ENCODE measurements around the gene NYAP1.

NYAP1 gene

DNA sequence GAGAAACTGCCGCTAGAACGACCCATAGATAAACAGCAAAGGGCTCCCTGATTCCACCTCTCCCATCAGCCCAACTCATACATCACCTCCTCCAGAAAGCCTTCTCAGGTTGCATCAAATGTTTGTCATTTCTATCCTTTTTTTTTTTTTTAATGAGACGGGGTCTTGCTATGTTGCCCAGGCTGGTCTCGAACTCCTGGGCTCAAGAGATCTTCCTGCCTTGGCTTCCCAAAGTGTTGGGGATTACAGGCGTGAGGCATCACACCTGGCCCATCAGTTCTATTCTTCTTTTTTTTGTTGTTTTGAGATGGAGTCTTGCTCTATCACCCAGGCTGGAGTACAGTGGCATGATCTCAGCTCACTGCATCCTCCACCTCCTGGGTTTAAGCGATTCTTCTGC lies 26.7 kb upstream of the NYAP1 start:
- no peak for DNase-seq (ENCODE audit: low read depth, low spot score)

DNA sequence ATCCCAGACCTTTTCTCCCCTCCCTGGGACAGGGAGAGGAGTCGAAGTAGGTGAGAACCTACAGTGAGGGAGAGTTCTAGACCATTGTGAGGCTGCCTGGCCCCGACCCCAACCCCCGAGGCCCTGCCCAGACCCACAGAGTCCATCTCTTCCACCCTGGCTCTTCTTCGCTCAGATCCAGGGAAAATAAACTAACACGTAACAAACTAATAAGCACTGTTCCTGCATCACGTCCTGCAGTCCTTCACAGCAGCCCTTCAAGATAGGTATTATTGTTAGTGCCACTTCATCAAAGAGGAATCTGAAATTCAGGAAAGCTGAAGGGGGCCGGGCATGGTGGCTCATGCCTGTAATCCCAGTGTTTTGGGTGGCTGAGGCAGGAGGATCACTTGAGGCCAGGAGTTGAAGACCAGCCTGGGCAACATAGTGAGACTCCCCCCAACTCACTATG lies 19.5 kb upstream of the NYAP1 start, which contains the start of gene SPACDR:
Gene SPACDR (minus strand): TSS at position 51 of the 451 bp plus-strand sequence. CDS start 235 bp downstream, outside the sequence.
- DNase-seq (ENCODE audit: low read depth, low spot score), result no peak

DNA sequence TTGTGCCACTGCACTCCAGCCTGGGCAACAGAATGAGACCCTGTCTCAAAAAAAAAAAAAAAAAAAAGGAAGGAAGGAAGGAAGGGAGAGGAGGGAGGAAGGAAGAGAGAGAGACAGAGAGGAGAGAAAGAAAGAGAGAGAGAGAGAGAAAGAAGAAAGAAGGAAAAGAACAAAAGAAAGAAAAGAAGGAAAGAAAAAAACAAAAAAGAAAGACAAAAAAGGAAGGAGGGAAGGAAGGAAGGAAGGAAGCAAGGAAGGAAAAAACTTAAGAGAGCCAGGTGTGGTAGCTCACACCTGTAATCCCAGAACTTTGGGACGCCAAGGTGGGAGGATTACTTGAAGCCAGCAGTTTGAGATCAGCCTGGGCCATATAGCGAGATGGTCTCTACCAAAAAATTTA lies 18.9 kb upstream of the NYAP1 start:
- no peak for DNase-seq (ENCODE audit: low read depth, low spot score)

DNA sequence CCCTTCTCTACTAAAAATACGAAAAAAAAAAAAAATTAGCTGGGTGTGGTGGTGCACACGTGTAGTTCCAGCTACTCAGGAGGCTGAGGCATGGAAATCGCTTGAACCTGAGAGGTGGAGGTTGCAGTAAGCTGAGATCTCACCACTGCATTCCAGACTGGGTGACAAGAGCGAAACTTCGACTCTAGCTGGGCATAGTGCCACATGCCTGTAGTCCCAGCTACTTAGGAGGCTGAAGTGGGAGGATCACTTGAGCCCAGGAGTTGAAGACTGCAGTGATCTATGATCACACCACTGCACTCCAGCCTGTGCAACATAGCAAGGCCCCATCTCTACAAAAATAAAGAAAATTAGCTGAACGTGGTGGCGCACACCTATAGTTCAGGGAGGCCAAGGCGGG lies 18.4 kb upstream of the NYAP1 start:
- DNase-seq (ENCODE audit: low read depth, low spot score), result no peak

DNA sequence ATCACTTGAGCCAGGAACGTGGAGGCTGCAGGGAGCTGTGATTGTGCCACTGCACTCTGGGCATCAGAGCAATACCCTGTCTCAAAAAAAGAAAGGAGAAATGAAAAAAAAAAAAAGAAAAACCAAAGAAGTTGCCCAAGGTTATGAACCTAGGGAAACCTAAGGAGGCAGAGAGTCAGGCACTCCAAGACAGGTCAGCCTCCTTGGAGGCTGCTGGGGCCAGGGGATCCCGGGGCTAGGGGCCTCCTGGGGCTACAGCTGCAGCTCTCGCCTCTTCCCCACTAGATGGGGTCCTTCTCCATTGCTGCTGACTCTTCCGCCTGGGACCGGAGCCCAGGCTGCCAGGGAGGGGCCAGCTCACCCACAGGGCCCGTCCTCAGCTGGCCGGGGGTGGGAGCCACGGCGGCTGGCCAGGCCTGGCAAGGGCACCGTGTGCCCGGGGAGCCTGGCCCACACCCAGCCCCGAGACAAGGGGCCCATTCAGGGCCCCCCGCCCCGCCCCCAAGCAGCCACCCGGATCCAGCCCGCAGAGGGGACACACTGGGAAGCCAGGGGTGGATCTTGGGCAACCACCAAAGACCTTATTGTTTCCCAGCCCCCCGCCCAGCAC lies 17.9 kb upstream of the NYAP1 start:
- no peak for DNase-seq (ENCODE audit: low read depth, low spot score)

DNA sequence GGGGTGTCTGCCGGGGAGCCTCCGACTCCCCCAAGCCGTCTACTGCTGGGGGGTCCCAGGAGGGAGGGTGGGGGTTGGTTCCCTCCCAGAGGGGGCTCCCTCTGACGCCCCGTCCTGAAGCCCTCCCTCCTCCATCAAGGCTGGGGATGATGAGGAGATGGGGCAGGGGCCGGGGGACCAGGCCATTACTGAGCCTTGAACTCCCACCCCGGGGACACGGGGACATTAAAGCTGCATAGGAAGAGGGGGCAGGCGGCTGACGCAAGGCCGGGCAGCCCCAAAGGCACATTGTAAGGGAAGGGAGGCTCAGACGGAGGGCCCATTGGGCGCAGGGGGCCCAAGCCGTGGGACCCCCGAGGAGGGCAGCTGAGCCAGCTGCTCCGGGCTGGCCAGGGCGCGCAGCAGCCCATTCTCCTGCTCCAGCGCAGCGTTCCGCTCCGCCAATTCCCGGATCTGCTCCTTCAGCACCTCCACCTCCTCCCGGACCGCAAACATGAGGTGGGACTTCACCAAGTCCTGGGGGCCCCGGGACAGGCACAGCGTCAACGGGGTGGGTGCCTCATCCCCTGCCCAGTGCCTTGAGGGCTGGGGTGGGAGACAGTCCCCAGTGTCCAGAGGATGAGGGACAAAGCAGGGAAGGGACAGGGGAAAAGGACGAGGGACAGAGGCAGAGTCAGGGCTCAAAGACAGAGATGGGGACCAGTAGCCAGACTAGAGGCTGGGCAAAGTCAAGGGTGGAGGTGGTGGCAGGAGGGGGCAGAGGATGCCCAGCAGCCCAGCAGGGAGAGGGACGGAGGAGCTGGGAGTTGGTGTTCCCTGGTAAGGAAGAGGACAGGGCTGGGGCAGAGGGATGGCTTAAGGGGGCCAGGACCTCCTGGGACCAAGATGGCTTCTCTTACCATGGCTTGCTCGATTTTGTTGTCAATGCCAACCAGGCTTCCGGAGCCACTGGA lies 16.8 kb upstream of the NYAP1 start:
- no peak for DNase-seq (ENCODE audit: low read depth, low spot score)

DNA sequence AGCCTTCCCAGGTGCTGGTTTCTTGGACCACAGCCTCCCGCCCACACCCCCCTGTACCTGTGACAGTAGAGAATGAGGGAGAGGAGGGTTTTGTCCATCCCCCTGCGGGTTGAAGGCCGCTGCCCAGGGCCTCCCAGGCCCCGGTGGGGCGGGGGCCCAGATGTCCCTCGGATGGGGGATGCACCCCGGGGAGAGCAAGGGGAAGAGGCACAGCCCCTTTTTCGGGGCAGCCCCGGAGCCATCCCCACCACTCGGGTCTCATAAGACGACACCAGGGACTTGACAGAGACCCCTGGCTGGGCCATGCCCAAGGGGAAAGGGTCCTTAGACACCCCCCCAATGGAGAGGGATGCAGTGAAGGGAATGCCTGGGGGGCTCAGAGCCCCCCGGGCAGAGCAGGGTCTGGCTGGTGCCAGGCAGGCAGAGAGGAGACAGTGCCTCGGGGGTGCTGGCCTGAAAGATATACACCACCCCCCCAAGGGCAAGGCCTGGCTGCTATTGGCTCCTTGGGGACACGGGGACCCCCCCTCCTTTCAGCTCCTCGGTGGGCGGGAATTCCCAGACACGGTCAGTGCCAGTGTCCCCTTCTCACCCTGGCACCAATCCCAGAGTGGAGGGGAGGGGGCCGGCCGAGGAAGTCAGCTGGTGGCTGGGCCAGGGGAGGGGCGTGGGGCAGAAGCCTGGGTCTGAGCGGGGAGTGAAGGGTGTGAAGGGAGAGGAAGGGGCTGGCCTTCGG lies 15.9 kb upstream of the NYAP1 start:
- no peak for DNase-seq (ENCODE audit: low read depth, low spot score)

DNA sequence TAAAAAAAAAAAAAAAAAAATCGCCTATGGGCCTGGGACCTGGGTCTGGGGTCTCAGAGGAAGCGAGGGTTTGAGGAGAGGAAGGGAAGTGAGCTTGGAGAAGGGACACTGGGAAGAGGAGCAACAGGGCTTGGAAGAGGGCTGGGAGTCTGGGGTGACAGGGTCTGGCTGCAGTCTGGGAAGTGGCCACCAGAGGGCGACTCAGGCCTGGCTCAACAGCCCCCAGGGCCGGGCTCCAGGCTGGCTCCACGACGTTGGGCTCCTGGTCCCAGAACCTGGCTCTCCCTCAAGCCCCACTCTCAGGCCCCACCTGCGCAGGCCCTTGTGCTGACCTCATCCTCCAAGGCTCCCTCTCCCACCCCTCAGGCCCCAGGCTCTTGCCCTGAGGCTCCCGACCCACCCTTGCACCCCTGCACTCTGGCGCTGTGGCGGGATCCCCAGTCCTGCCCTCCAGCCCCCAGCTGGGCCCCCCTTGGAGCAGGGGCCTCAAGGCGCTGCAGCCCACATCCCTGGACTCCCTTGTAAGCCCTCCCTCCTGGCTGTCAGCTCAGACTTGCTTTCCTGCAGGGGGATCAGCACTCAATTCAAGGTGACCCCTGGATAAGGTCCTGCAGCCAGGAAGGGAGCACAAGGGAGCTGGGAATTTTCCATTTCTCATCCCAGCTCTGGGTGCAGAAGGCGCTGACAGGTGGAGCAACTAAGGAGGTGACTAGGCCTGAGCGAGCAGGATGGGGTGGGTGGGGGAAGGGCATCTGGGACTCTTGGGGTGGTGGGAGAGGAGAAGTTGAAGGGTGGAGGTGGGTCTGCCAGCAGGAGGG lies 14.3 kb upstream of the NYAP1 start:
- no peak for DNase-seq (ENCODE audit: low read depth, low spot score)

DNA sequence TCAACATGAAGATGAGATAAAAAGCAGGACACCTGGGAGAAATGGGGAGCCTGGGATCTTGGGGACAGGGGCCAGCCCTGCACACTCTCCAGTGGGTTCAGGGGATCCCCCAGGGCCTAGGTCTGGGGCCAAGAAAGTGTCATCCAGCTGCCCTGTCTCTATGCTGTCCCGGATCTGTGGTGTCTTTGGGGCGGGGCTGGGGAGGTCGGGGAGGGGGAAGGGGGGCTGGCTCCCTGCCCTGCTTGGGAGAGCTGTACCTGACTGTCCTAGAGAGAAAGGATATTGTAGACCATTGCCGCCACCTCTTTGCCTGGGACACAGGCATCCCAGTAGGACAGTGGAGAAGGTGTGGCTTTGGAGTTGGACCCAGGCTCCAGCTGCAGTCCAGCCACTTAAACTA lies 12.7 kb upstream of the NYAP1 start:
- DNase-seq (ENCODE audit: low read depth, low spot score), result no peak

DNA sequence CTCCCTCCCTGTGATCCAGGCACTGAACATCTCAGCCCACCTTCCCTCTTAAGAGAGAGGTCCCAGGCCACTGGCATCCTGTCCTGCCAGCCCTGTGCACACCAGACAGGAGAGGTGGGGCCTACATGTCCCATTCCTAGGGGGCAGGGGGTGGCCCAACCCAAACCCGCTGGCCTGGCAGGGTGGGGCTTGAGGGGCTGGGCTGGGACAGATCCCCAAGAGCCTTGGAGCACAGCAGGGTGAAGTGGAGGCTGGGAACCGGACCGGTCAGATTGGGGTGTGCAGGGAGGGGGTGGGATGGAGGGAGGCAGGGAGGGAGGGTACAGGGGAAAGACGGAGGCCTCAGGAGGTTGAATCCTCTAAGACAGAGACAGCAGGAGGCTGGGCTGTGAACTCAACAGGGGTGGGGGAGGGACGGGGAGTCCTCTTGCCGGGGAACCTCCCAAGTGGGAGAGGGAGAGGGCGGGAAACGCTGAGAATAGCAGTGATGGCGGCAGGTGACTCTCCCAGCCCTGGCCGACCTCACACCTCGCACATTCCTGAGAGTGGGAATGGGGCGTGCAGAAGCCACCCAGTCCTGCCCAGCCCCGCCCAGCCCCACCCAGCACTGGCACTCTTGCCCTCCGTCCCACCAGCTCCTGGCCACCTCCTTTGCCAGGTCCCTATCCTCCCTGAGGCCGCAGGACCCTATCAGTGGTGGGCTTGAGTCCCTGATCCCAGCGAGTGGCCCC lies 11.4 kb upstream of the NYAP1 start:
- DNase-seq (ENCODE audit: low read depth, low spot score), result no peak

DNA sequence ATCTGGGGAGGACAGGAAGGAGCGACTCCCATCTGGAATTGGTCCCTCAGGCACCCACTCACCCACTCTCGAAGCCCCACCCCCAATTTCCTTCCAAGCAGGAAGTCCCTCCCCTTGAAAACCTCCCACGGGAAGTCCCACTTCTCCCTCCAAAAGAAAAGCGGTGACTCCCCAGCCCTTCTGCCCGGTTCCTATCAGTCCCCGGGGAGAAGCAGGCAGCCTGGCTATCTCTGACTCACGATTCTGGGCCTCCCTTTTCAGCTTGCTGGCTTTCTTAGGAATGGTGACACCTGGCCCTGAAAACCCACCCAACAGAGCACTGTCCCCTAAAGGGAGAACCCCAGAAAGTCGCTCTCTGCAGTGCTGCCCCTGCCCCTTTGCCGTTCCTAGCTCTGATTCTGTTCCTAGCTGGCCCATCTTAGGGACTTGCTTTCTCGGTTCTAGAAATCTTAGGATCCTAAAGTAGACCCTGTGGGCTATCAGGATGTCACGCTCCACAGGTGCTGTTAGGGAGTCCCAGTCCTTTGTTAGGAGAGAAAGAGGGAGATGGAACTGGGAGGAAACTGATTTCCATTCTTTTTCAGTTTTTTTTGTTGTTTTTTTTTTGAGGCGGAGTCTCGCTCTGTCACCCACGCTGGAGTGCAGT lies 10.8 kb upstream of the NYAP1 start:
- no peak for DNase-seq (ENCODE audit: low read depth, low spot score)

DNA sequence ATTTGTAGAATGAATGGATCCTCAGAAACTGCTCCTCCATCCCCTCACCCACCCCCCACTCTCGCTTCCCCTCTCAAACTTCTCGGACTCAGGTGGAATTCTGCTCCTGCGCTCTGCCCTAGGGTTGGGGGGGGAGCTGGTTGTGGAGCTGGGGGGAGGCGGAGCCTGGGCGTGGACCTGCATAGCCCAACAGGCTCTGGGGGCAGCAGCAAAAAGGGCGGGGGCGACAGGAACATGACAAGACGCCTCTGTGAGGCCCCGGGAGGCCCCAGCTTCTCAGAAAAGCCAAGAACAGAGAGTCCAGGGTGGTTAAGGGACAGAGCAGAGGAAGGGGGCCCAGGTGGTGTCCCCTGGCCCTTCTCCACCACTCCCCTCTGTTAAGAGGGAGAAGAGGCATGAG lies 8.2 kb upstream of the NYAP1 start:
- no peak for DNase-seq (ENCODE audit: low read depth, low spot score)

DNA sequence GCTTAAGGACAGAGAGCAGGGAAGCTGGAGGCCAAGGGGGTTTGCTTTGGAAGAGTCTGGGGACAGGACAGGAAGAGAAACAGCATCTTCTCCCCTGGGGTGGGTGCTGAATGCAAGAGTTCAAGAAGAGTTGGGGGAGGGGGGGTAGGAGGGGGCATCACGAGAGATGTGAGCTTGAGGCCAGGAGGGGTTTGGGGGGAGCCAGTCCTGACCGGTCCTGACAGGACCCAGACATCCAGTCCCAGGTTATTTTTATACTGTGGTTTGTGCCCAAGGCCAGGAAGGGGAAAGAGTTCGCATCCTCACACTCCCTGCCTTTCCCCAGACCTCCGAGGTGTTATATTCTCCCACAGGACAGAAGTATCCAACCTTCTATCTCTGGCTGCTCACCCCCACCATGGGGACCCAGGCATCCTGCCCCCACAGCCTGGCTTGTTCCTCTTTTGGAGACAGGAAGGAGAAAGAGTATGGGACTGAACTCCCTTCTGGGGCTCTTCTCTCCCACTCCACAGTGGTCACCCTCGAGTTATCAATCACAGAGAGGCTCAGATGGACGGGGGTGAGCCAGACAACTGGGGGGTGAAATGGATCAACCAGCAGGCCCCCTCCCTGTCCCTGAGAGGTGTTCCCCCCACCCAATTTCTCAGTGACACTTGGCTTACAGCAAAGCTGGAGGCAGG lies 7.5 kb upstream of the NYAP1 start:
- DNase-seq (ENCODE audit: low read depth, low spot score), result no peak

DNA sequence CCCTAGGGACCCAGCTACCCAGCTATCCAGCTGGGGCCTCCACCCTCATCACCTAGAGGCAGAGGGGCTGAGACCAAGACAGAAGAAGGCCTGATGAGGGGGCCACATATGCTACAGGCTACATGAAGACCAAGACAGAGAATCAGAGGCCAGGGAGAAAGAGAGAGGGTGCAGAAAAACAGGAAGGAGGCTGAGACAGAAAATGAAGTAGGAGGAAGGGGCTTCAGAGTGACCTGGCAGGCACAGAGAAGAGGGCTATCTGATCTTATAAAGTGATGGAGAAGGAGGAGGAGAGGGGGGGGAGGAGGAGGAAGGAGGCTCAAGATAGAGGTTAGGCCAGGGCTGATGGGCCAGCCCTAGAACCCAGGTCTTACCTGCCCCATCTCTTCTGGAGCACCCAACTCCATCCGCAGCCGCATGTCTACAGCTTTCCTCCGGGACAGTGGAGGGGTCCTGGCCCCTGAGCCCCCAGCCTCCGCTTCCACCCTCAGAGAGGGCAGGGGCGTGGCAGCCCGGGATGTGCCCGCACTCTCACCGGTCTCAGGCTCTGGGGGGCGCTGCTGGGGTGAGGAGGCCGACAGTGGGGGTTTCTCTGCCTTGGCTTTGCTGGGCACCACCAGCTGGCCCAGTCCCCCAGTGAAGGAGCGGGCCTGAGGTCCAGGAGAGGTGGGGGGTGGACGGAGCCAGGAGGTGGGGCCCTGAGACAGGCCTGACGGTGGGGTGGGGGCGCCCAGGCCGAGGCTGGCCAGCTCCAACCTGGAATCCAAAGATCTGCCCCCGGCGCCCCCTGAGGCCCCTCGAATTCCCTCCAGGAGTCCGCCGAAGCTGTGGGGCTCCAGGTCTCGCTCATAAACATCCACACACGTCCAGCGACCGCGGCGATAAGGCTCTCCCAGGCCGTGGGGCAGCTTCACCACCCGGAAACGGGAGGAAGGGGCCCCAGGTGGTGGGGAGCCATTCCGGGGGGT lies 6.5 kb upstream of the NYAP1 start:
- no peak for DNase-seq (ENCODE audit: low read depth, low spot score)

DNA sequence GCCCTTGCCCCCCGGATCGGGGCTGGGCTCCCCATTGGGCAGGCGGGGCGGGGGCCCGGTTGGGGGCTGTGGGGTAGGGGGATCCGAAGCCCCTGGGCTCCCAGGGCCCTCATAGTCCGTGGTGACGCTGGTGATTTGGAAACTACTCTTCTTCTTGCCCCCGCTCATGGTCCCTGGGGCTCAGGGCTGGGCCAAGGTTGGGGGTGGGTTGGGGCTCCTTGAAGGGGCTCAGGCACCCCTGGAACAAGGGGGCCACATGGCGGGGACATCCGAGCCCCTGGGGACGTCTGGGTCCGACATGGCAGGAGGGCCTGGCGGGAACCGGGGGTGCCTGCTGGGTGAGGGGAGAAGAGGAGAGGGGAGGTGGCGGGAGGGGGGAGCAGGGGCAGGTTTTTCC lies 5.9 kb upstream of the NYAP1 start:
- DNase-seq (ENCODE audit: low read depth, low spot score), result no peak

DNA sequence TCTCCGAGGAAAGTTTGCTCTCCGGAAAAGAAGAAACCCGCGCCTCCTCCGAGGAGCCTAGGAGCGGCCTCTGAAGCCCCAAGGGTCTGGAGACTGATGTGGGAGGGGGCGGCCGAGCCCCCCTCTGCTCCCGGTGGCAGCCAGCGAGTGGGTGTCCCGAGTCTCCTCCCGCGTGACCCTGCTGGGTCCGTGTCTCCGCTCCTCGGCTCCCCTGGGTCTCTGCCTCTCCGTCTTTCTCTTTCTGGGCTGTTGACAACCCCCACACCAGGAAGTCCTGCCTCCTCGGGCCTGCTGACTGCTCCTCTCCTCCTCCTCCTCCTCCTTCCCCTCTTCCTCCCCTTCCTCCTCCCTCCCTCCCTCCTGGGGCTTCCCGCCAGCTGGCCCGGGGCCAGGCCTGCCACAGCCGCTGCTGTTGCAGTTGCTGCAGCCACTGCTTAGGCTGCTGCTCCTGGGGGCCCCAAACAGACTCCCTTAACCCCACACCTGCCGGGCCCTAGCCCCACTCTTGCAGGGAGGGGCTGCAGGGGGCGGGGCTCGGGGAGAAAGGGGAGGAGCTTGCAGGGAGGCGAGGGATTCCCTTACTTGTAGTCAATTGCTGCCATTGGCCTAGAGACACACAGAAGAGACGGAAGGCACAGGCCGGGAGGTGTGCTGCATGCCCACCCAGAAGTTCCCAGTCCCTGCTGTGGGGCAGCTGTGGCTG lies 4.6 kb upstream of the NYAP1 start, which contains the start of gene TSC22D4:
Gene TSC22D4 (minus strand): TSS at position 257 of the 703 bp plus-strand sequence. CDS start 1,176 bp downstream, outside the sequence.
- peak; percentile 87 for DNase-seq (ENCODE audit: low read depth, low spot score)

DNA sequence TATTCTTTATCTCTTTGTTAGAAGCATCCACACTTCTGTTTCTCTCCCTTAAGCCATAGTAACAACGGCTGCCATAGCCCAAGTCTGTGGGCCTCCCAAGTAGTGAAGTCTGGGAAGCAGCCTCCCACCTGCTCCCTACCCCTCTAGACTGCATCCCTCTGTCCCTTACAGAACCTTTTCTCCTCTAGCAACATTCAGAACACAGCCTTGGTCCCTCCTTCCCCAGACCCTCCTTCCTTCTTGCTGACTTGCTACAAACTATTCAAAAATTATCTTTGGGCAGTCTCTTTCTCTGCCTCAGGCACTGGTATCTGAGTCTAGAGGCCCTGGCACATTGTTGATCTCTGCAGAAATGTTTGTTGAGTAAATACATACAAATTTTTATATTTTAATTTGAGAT lies 2.3 kb upstream of the NYAP1 start:
- no peak for DNase-seq (ENCODE audit: low read depth, low spot score)

DNA sequence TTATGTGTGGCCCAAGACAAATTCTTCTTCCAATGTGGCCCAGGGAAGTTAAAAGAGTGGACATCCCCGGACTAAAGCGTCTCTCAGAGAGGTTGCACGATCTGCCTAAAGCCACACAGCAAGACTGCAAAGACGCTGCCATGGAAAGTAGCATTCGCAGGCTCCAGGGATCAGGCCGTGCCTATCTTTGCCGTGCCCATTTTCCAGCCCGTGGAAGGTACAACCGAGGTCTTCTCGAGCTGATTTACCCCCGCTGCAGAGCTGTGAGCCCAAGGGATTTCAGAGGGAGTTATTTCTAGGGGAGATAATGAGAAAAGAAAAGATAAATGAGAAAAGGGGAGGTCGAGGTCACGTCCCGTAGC lies 1.0 kb upstream of the NYAP1 start:
- DNase-seq (ENCODE audit: low read depth, low spot score), result no peak

Data from brain pericyte (primary cell).